Pulmonary artery endothelial cell (primary cell): ENCODE results near the gene CRAMP1. TPM values are rescaled to one million over a fixed set of nuclear protein-coding genes. Genes with fewer than 3 reads are reported as not detected.
"Not testable (repeated sequence)": the region's sequence is repeated elsewhere in the genome, so short reads cannot be mapped to it uniquely, and the experiment has no call there.

Source experiments
- DNase-seq: peaks from one replicate; pipeline ENCODE4 v3.0.0-alpha.2; 2011; ENCODE audit warnings: low read depth, low spot score
- total RNA-seq: library from RNA; depleted of rRNA; stranded (reverse); fragments of >200 nt; gene quantifications from 2 replicates; pipeline ENCODE4 v1.2.3, GENCODE V29; 2014

The CRAMP1 gene
- total RNA-seq, 1 donor from 2014 or later = 6.7 TPM

DNA sequence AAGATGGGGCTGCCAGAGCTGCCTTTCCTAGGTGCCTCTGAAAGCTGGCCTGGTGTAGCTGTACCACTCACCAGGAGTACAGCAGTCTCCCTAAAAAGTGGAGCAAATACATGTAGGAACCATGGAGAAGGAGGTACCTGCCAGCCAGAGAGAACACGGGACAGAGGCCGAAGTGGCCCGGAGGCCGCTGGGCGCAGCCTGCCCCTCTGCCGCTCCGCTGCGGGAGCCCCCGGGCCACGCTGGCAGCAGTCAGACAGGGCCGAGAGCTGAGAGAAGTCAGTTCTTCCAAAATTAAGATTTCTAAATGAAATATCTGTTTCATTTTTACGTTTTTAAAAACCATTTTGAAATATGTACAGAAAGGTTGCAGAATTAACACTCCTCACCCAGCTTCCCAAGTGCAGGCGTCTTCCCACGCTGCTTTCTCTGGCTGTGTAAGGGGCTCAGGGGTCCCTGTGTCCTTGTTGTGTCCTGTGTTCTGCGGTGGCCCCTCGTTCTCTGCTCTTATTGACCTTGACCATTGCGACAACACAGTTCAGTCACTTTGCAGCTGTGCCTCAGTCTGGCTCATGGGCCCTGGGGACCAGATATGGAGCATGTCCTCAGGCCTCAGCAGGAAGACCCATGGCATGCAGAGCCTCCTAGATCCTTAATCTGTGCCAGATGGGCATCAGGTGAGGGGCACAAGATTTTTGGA is 98.8 kb downstream of the CRAMP1 start:
- no peak for DNase-seq

DNA sequence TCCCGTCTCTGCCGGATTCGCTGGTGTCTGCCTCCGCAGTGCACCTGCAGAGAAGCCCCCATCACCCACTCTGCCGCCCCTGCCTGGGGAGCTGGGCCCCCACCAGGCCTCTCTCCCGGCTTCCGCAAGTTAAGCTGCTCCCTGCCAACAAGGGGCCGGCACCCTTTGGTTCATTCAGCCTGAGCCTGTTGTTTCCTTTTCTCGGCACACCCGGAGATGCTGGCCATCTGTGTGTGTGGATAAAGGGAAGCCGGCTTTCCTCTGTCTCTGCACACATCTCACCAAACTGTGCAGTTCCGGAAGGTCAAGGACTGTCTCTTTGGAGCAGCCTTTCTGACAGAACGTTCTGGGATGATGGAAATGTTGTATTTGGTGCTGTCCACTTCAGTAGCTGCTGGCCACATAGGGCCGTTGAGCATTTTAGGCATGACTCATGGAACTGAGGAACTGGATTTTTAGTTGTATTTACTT is 100.7 kb downstream of the CRAMP1 start:
- DNase-seq = no peak

GRCh38 chr16:1713331-1713730 is 101.2 kb downstream of the CRAMP1 start:
- DNase-seq = no peak

DNA sequence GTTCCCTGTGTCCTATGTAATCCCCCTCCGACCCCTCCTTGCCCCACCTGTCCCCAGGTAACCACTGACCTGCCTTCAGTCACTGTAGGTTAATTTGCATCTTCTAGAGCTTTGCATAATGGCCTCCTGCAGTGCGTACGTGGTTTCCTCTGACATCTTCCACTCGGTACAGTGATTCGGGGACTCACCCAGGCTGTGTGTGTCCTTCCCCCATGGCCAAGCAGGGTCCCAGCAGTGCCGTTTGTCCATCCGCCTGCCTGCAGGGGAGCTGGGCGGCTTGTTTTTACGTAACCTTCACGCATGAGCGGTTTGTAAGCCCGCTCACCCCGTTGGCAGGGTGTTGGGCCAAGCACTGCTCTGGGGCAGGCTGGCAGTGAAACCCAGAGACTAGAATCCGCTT is 101.8 kb downstream of the CRAMP1 start:
- no peak for DNase-seq

DNA sequence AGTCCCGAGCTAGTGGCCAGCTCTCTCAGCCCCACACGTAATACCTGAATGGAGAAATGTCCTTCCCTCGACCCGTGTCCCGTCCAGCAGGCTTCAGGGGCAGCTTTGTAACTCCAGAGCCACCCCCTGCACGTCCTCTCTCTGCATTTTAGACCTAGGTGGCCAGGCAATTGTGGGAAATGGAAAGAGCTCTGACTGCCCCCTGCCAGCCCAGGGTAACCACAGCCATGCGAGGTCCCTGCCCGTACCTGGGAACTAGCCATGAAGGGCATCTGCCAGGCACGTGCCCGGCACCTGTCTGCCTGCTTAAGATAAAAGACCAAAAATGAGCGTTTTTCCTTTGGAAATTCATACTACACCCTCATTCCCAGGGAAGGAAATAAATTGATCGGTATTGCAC is 103.1 kb downstream of the CRAMP1 start:
- DNase-seq = no peak

GRCh38 chr16:1718236-1718635 is 106.1 kb downstream of the CRAMP1 start:
- DNase-seq = not testable (repeated sequence)

- not testable (repeated sequence) for DNase-seq
Measured at GRCh38 chr16:1719559-1720229, 107.5 kb downstream of the CRAMP1 start.

DNA sequence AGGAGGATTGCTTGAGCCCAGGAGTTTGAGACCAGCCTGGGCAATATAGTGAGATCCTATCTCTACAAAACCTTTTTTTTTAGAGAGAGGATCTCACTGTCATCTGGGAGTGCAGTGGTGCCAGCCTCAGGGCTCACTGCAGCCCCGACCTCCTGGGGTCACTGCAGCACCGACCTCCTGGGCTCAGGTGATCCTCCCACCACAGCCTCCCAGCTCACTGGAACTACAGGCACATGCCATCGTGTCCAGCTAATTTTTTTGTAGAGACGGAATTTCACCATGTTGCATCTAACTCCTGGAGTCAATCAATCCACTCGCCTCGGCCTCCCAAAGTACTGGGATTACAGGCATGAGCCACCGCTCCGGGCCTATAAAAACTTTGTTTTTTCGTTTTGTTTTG is 109.2 kb downstream of the CRAMP1 start:
- no peak for DNase-seq

DNA sequence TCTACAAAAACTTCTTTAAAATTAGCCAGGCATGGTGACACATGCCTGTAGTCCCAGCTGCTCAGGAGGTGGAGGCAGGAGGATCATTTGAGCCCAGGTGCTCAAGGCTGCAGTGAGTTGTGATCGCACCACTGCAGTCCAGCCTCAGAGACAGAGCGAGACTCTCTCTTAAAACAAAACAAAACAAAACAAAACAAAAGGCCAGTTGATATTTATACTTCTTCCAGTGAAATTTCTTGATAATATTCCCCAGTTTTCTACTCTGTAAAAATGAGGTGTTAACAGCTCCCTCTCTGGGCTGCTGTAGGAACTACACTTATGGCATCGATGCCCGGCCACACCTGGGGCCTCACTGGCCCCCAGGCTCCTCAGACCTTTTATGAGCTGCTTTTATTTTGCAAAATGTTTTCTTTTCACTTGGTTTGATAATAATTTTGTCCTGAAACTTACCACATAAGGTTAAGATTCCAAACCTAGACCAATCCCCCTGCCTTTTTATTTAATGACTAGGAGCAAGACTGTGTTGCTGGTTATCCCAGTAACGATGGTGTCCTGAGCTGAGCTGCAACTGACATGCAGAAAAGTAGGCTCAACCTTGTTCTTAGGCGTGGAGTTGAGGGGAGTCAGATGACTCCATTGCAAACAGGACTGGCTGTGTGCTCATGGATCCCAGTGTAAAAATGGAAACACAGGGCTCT is 111.4 kb downstream of the CRAMP1 start:
- DNase-seq = no peak

- no peak for DNase-seq
Measured at GRCh38 chr16:1724491-1724890, 112.3 kb downstream of the CRAMP1 start.

DNA sequence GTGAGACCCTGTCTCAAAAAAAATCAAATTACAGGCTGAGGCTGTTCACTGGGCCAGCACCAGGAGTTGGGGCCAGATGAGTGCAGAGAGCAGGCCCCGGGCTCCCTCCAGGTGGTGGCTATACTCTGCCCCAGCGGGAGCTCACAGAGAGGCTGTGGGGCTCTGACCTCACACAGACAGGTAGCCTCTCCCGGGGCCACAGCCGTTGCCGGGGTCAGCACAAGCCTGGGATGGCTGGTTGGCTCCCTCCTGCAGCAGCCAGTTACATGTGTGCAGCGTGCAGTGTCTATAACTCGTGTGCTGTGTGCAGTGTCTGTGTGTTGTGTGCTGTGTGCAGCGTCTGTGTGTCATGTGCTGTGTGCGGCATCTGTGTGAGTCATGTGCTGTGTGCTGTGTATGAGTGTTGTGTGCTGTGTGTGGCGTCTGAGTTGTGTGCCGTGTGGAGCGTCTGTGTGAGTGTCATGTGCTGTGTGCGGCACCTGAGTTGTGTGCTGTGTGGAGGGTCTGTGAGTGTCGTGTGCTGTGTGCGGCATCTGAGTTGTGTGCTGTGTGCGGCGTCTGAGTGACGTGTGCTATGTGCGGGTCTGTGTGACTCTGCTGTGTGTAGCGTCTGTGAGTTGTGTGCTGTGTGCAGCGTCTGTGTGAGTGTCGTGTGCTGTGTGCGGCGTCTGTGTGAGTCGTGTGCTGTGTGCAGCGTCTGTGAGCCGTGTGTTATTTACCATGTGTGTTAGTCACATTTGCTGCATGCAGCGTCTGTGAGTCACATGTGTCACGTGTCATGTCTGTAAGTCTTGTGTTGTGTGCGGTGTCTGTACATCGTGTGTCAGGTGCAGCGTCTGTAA is 114.7 kb downstream of the CRAMP1 start:
- DNase-seq = no peak

Other genes starting within 250 kb of the CRAMP1 start
- gene UNKL, start 197.7 kb upstream of the CRAMP1 start, total RNA-seq = 9.2 and 12.0 TPM in 2 replicates
- 21.8 and 22.4 TPM in 2 replicates for gene UQCC4, start 191.6 kb upstream of the CRAMP1 start, total RNA-seq
- not detected in 2 replicates for gene PERCC1, start 181.3 kb upstream of the CRAMP1 start, total RNA-seq
- gene CCDC154, start 167.8 kb upstream of the CRAMP1 start, total RNA-seq = 0.11 and 0.13 TPM in 2 replicates
- 48.3 and 73.8 TPM in 2 replicates for gene CLCN7, start 137.3 kb upstream of the CRAMP1 start, total RNA-seq
- not detected in 2 replicates for gene PTX4, start 123.4 kb upstream of the CRAMP1 start, total RNA-seq
- 19.1 and 22.9 TPM in 2 replicates for gene TELO2, start 119.0 kb upstream of the CRAMP1 start, total RNA-seq
- 24.6 and 25.7 TPM in 2 replicates for gene TMEM204, start 78.7 kb upstream of the CRAMP1 start, total RNA-seq
- 19.8 and 20.8 TPM in 2 replicates for gene IFT140, start 288 bp upstream of the CRAMP1 start, total RNA-seq
- gene JPT2, start 65.9 kb downstream of the CRAMP1 start, total RNA-seq = 45.9 and 81.5 TPM in 2 replicates
- 27.4 and 31.2 TPM in 2 replicates for gene MAPK8IP3, start 93.8 kb downstream of the CRAMP1 start, total RNA-seq
- gene NME3, start 159.2 kb downstream of the CRAMP1 start, total RNA-seq = 53.0 and 58.7 TPM in 2 replicates
- 5.9 and 7.1 TPM in 2 replicates for gene EME2, start 160.4 kb downstream of the CRAMP1 start, total RNA-seq
- gene MRPS34, start 160.8 kb downstream of the CRAMP1 start, total RNA-seq = 91.0 and 100 TPM in 2 replicates
- gene SPSB3, start 170.2 kb downstream of the CRAMP1 start, total RNA-seq = 39.4 and 44.8 TPM in 2 replicates
- gene NUBP2, start 170.6 kb downstream of the CRAMP1 start, total RNA-seq = 74.5 and 77.8 TPM in 2 replicates
- gene IGFALS, start 181.3 kb downstream of the CRAMP1 start, total RNA-seq = not detected in 2 replicates
- 76.2 and 78.9 TPM in 2 replicates for gene HAGH, start 214.5 kb downstream of the CRAMP1 start, total RNA-seq
- gene FAHD1, start 214.8 kb downstream of the CRAMP1 start, total RNA-seq = 91.9 and 93.0 TPM in 2 replicates